Anterior cingulate cortex (tissue), 58 donors: ENCODE results near the gene ABLIM1.

ENCODE experiments used
- DNase-seq, 58 donors: peaks; one replicate each; lab custom pipeline; 2025; lab: John Stamatoyannopoulos, UW

ABLIM1 gene

DNA sequence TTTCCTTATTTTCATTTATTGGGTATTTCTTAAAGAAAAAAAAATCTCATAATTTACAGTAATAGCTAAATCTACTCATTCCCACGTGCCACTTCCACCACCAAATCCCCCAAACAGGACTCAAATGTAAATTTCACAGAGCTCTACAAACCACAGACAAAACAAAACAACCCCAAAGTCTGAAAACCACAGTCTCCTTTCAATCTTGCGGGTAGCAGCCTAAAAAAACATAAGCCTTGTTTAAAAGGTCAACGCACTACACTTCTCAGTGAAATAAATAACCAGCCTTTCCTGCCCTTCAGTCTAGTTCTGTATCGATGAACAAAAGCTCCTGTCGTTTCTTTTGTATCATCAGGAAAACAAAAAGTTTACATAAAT lies 132.0 kb downstream of the ABLIM1 start:
- DNase-seq: no peak

DNA sequence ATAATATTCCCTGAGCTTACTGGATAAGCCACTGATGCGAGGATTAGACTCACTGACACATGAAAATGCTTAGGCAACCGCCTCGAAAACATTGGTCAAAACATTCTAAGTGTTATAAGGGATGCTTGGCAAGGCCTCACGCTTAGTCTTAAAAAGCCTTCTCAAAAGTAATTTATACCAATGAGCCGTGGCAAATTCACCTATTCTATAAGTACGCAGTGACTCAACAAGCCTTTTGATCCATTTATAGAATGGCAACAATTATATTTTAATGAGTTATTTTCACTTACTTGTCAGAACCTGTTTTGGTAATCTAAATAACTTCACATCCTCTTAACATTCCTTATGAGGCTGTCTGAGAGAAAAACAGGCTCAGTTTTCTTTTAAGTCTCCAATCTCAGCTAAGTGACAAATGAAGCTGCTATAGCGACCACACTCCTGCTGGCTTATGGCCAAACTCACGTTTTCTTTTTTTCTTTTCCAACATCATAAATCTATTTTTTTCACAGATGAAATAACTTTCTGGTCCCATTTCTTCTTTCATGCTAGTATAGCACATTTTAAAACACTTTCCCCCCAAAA lies 132.6 kb downstream of the ABLIM1 start:
- no peak for DNase-seq

DNA sequence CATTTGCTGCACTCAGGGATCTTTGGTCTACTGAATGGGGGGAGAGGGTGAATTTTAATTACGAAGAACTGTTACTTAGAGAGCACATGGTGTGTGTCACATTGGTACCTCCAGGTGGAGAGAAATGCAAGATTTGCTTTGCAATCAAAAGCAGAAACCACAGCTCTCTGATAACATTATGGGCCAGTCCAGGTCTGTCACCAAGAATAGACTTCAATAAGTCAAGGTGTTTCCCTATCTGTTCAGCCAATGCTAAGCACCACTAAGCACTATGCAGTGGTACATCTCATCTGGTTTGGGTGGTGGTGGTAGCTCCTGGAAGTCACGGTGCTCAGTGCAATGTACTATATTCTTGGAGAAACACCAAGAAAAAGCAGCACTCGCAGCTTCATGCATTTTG lies 134.2 kb downstream of the ABLIM1 start:
- no peak for DNase-seq

DNA sequence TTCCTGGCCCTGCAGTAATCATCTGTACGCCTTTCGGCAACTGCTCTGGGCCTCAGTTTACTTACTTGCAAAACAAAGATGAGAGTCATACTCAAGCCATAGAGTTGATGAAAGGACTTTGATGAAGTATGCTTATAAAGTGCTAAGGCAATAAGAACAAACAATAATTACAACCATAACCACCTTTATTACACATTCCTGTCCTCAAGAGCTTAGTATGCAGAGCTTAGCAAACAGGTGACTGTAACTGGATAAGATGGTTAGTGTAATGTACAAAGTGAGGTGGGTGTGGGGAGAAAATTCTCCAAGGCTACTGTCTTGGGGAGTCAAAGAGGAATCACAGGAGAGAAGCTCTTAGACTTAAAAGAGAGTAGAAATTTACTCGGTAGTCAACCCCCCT lies 136.8 kb downstream of the ABLIM1 start:
- DNase-seq: no peak

DNA sequence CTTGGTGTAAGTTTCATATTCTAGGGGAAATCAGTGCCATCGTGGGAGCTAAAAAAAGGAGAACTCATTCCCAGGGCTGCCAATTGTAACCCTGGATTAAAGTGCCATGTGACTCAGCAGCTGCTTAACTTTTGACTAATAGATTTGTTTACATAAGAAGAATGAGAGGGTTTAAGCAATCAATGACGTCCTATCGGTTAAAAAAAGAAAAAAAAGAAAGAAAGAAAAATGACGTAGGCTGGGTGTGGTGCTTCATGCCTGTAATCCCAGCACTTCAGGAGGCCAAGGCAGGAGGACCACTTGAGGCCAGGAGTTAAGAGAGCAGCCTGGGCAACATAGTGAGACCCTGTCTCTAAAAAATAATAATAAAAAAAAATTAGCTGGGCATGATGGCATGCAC lies 137.6 kb downstream of the ABLIM1 start:
- no peak for DNase-seq

DNA sequence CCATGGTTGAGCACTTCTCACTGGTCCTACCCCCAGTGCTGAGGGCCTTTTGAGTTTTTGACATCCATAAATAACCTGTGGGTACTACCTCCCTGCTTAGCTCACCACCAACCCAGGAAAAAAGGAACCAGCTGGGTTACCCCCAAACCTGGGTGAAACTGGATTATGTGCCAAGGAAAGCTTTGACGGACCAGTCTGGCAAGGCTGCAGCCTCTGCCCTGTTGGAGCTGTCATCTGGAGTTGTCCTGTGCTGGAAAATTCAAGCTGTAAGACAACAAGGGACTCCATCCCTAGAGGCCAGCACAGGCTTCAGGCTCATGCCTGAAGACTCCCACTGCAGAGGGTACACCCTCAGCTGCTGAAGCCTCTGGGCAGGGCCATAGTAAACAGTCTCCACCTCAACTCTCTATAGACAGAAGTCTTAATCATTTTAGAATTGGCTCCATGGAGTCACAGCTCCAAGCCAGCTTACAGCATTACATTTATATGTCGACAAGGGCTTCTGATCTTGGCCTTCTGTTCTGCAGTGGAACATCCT lies 138.2 kb downstream of the ABLIM1 start:
- no peak for DNase-seq

DNA sequence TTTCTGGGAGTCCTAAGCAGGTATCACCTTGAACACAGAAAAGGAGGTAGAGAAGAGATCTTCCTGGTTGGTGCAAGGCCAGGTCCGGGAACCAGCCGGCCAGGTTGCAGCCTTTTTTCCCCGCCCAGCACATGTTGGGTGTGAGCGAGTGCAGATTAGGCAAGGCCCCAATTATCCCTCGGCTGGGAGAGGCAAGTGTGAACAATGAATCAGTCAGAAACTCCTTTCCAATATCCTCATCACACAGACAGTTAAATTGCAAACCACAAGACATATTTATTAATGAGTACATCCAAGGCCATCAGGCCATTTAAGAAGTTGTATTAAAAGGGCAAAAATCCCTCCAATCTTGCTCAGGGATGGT lies 138.8 kb downstream of the ABLIM1 start:
- DNase-seq: no peak

DNA sequence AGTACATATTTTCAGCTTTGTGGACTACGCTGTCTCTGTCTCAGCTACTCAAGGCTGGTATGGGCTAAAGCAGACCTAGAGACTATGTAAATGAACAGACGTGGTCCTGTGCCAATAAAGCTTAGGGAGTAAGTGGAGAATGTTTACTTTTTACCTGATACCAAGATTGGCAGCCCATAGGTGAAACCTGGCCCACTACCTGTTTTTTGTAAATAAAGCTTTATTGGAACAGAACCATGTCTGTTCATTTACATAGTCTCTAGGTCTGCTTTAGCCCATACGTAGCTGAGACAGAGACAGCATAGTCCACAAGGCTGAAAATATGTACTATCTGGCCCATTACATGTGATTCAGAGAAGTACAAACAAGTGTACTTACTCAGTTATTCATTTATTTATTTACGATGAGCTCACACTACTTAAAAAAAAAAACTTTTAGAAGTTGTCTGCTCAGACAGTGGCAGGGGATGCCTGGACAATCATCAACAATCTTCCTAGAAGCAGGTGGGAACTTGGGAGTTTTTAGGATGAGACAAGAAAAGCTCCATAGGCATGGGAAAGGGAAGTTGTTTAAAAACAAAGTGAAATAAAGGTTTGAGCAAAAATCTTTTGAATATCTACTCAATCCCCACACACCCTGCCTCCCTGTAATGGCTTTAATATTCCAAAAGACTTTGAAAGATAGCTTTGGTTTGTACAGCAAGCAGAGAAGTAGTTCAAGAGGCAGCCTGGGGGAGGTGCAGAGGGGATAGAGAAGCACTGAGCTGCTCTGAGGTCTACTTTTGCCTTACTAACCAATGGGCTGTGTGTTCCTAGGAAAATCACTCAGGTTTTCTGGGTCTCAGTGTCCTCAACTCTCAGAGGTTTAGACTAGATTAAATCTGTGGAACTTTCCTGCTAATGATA lies 139.4 kb downstream of the ABLIM1 start:
- no peak for DNase-seq

DNA sequence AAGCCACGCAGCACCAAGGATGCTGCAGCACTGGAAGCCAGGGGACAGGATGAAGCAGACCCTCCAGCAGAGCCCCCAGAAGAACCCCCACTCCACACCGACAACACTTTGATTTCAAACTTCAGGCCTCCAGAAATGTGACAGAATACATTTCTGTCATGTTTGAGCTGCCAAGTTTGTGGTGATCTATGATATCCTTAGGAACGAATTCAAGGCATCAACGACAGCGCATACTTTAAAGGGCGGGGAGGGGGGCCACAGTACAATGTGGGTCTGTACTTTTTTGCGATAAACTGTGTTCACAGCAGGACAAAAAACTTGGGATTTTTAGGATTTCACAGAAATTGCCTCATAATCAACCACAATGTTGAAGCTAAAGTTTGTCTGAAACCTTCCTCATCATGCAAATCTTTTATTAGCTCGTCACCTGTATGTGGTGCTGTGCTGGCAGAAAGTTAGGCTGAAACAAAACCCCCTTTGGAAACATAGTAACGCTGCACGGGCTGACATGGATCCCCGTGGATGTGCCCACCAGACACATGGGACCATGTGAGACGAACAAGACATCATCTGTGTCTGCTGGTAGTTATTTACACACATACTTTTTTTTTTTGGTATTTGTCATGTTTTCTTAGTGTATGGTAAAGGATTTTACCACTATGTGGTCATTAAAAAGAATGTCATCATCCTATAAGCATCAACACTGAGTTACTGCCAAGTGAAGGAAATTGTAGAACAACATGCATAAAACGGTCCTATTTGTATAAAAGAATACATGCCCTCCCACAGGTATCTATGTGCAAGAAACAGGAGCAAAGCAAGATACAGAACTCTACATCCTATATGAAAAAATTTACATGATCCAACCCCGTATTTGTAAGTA lies 140.5 kb downstream of the ABLIM1 start:
- no peak for DNase-seq

DNA sequence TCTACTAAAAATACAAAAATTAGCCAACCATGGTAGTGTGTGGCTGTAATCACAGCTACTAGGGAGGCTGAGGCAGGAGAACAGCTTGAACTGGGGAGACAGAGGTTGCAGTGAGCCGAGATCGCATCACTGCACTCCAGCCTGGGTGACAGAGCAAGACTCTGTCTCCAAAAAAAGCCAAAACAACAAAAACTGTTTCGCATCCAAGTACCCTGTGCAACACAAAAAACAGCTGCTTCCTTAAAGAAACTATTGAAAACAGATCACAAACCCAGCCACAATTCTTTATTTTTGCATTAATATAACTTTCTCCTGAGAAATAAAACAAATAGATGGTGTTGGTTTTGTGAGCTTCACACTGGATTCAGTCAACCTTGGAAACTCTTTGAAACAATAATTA lies 141.7 kb downstream of the ABLIM1 start:
- no peak for DNase-seq

DNA sequence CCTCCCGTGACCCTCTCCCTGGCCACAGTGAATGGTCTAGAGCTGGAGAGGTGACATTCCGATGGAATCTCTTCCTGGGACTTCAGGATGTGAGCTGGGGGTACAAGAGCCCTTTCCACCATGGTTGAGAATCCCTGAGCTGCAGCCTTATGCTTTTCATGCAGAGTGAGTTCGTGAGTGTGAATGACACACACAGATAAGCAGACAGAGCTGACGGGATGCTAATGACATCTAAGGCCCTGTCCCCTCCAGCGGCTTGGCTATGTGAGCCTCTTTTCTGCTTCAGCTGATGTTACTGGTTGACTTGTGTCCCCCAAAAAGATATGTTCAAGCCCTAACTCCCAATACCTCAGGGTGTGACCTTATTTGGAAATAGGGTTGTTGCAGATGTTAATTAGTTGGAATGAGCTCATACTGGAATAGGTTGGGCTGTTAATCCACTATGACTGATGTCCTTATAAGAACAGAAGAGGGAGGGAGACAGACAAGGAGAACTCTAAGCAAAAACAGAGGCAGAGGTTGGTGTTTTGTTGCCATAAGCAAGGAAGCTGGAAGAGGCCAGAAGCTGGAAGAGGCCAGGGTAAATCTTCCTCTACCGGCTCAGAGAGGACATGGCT lies 142.7 kb downstream of the ABLIM1 start:
- DNase-seq: no peak

DNA sequence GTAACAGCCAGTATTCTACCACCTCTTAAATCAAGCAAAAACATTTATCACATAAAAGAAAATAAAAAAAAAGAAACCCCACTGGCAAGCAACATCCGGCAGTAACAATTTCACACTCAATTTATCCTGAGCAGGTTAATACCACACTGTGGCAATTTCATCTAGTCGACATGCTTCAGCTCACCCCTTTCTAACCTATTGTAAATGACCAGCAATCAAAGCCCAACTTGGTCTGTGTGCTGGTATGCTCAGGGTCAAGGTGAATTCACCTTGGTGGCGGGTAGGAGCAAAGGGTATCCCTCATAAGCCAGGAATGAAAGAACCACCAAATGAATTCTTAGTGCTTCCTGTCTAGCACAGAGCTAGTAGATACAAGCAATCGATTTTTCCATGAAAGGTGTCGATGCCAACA lies 144.7 kb downstream of the ABLIM1 start:
- DNase-seq: no peak

DNA sequence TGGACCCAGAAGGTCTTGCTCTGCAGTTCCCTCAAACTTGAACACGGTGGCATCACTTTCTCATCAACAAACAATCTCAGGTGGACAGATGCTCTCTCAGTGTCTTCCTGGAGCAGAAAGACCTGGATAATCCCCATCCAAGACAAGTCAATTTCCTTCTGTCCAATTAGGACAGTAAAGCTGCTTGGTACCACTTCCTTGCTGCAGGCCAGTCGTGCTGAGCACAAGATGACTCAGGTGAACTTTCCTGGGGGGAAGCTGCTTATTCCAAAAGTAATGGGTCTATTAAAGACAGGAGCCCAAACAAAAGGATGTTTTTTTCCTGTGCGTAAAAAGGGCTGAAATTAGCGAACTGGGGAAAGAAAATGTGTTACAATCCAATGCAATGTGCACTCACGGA lies 146.2 kb downstream of the ABLIM1 start:
- DNase-seq: no peak

DNA sequence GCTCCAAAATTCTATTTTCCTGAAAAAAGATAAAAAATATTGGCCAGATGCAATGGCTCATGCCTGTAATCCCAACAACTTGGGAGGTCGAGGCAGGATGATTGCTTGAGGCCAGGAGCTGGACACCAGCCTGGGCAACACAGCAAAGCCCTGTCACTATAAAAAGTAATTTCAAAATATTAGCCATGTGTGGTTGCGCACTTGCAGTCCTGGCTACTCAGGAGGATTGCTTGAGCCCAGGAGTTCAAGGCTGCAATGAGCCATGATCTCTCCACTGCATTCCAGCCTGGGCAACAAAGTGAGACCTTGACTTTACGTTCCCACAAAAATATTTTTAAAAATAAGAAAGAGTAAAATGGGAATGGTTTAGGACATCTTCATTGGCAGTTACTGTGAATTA lies 149.7 kb downstream of the ABLIM1 start:
- DNase-seq: no peak

DNA sequence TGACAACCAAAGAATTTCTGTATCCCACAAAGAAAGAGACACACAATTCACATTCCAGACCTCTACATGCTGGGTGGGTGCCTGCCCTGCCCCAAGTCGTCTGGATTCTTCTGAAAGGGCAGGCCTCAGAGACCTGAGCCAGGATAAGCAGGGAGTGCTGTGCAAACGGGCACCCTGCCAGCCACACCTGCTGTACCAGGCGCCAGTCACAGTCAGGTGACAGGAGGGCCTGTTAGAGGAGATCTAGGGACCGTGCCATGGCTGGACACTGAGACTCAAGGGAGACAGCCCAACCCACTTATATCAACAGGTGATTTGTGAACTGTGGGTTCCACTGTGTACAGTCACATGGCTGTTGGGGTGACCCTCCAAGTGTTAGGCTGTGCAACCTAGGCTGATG lies 150.6 kb downstream of the ABLIM1 start:
- no peak for DNase-seq

DNA sequence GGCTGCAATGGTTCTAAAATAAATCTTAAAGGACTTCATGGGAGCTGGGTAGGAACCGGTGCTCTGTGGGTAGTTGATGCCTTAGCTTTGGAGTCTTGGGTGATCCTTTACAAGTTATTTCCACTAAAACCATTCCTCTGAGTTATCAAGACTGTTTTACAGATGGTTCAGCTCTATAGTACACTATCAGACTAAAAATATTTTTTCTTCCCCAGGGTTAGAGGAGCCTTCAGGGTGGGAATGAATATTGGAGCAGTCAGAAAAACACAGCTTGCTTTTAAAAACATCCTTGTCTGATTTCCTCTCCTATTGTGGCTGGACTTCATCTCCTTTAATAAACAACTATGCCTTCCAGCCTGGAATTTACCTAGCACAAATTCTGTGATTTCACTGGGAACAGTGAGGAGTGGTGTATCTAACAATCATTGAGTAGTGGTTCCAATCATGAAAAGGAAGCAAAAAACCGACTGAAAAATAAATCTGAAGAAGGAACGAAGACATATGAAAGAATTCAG lies 151.1 kb downstream of the ABLIM1 start:
- no peak for DNase-seq

DNA sequence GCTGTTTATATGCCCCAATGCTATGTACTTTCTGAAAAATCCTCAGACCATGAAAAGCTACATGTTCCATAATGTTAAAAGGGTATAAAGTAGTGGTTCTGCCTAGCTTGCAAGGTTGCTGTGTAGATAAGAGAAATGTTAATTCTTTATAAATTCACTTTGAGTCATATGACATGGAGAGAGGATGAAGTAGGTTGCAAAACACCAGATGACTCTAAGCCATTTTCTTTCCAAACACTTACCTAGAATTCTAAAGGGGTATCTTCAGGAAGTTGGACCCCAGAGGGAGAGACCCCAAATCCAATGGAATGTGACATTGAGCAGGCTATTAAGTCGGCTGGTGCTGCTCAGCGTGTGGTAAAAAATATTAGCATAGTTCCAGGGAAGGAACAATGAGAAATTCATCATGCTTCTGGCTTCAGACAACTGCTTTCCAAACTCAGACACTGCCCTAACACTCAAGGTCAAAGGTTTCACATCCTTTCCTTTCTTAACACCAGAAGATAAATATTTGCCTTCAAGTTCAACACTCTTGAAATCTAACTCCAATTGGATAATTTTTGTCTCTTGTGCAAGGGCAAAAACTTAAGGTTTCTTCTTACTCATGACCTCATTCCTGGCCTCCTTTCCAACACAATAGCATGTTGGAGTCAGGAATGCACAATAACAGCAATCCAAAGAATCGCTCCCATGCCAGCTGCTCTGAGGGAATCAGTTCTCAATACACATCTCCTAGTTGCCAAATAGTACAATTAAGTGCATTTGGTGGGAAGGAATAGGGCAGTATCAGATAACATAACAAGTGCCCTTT lies 153.1 kb downstream of the ABLIM1 start:
- no peak for DNase-seq

DNA sequence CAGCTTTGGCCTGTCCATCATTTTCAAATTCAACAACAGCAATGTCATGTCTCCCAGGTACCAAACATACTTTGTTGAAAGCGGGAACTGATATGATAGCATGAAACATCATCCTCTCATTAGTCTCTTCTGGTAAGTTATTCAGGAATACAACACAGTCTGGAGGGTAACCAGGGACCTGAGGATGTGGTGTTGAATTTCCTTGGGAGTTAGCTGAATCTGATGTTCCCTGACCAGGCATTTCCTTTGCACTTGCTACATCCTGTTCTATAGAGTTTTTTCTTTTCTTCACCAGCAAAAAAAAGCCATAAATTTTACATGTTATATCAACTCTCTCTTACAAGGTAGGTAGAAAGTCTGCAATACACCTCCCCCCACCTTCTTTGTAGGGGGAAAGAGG lies 156.0 kb downstream of the ABLIM1 start:
- no peak for DNase-seq

DNA sequence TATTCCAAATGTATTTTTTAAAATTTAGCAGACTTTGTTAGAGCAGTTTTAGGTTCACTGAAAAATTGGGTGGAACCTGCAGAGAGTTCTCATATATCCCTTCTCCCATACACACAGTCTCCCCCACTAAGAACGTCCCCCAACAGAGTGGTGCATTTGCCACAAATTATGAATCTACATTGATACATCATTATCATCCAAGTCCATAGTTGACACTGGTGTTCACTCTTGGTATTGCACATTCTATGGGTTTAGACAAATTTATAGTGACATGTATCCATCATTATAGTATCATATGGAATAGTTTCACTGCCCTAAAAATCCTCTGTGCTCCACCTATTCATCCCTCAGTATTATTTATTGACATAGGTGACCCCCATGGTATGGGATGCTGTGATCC lies 156.4 kb downstream of the ABLIM1 start:
- DNase-seq: no peak

DNA sequence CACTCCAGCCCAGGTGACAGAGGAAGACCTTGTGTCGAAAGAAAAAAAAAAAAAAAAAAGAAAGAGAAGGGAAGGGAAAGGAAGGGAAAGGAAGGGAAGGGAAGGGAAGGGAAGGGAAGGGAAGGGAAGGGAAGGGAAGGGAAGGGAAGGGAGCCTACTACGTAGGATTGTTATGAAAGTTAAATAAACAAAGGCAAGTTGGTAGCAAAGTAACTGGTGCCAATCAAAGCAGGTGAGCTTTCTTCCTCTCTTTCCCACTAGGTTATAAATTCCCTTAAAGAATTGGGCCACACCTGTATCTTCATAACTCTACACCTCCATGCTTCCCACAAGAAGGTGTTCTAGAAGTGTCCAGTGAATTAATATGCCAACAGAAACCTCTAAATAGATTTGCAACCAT lies 157.4 kb downstream of the ABLIM1 start:
- DNase-seq: no peak
